Muscle layer of colon (tissue), 2 donors: ENCODE results near the gene CTNNA2.

Source experiments
- H3K27ac ChIP-seq: one replicate; pipeline ENCODE4 v1.7.0; 2013; ENCODE audit warnings: low read depth, mild to moderate bottlenecking, low read length, moderate library complexity
- H3K27me3 ChIP-seq, 2 donors: one replicate each; pipeline ENCODE4 v1.7.0; 2013; ENCODE audit warnings: low read length in 2 of 2, mild to moderate bottlenecking in 2 of 2; ENCODE audit not compliant: insufficient read depth in 2 of 2, control insufficient read depth in 1 of 2
- H3K36me3 ChIP-seq: one replicate; pipeline ENCODE4 v1.7.0; 2013; ENCODE audit warnings: mild to moderate bottlenecking, low read length; ENCODE audit not compliant: insufficient read depth
- H3K4me1 ChIP-seq: one replicate; pipeline ENCODE4 v1.7.0; 2013; ENCODE audit warnings: mild to moderate bottlenecking, low read length; ENCODE audit not compliant: insufficient read depth
- H3K4me3 ChIP-seq, 2 donors: one replicate each; pipeline ENCODE4 v1.7.0; 2013; ENCODE audit warnings: low read length in 2 of 2, low read depth in 1 of 2, mild to moderate bottlenecking in 1 of 2, moderate library complexity in 1 of 2
- H3K9ac ChIP-seq: one replicate; pipeline ENCODE4 v1.7.0; 2013; ENCODE audit warnings: low read length
- H3K9me3 ChIP-seq: one replicate; pipeline ENCODE4 v1.7.0; 2013; ENCODE audit warnings: mild to moderate bottlenecking, low read length
- donor health status: abdominal sarcoma.
- donor health status: Adenocarcinoma of cecum.

Gene CTNNA2

DNA sequence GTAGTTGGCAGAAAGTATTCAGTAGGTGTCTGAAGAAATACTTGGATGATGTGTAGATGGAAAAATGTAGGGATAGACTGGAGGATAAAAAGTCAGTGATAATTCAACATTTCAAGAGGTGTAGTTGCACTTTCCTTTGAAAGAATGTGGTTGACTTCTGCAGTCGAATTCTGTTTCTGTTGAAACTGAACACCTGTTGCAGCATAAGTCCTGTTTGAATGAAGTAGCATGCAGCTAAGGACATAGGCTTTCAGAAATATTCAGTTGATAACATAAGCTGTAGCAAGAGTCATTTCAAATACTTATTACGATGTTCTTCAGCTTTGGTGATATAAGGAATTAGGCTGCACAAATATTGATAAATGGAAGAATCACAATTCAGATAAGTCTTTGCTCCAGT is 1129.6 kb downstream of the CTNNA2 start:
- Histone ChIP-seq H3K4me1 (peaks cover 5% of the 10 kb centered on the region), H3K9ac (no peak overlapping the region), H3K27ac (no peak overlapping the region), H3K4me3 (no peak overlapping the region), H3K27me3 (no peaks in the 10 kb centered on the region), H3K36me3 (no peaks in the 10 kb centered on the region), H3K9me3 (no peaks in the 10 kb centered on the region)

DNA sequence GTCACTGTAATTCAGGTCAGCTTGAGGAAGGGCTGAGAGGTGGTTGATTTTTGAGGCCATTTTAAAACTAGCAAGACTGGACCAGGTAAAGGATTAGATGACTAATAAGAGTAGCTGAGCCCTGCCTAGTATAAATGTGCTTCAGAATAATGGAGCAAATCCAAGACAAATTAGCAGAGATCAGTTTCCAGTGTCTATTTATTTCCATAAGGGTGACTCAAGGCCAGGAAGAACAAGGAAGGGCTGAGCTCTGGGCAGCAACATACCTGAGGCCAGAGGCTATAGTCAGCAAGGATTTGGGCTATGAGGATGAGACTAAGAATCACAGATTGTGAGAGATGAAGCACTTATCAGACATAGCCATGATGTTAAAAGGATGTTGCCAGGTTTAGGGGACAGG is 1130.7 kb downstream of the CTNNA2 start:
- no peaks in the 10 kb centered on the region for H3K36me3 ChIP-seq
- H3K9me3 ChIP-seq: no peaks in the 10 kb centered on the region
- H3K27ac ChIP-seq: no peak overlapping the region
- H3K4me1 ChIP-seq: peaks cover under 1% of the 10 kb centered on the region
- H3K9ac ChIP-seq: no peak overlapping the region
- H3K4me3 ChIP-seq: no peak overlapping the region
- no peaks in the 10 kb centered on the region for H3K27me3 ChIP-seq

DNA sequence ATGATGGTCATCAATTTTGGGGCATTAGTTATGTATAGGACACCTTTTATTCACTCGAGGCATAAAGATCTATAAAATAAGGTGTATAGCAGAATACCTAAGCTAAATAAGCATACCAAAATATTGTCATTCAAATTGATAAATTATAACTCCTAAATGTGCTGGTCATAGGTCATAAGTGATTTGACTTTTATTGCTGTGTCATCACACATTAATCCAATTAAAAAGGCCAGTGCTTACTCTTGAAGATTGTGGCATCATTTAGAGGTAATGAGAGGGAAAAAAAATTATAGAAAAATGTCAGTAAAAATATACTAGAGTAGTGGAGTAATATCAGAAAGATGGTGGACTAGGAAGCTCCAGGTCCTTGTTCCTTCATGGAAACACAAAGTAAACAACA is 1138.6 kb downstream of the CTNNA2 start:
- no peak overlapping the region for H3K27ac ChIP-seq
- H3K9me3 ChIP-seq: no peaks in the 10 kb centered on the region
- H3K4me3 ChIP-seq: no peak overlapping the region
- no peaks in the 10 kb centered on the region for H3K4me1 ChIP-seq
- no peaks in the 10 kb centered on the region for H3K27me3 ChIP-seq
- H3K36me3 ChIP-seq: no peaks in the 10 kb centered on the region
- no peak overlapping the region for H3K9ac ChIP-seq

DNA sequence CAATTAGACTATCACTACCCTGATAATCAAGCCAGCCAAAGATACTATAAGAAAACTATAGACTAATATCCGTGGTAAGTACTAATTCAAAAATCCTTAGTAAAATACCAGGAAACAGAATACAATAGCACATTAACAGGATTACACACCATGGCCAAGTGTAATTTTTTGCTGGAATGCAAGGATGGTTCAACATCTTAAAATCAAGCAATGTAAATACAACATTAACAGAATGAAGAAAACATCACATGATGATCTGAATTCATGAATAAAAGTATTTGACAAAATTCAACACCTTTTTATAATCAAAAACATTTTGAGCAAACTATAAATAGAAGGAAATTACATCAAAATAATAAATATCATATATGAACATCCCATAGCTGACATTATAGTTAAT is 1142.4 kb downstream of the CTNNA2 start:
- H3K27me3 ChIP-seq: no peaks in the 10 kb centered on the region
- no peak overlapping the region for H3K4me3 ChIP-seq

DNA sequence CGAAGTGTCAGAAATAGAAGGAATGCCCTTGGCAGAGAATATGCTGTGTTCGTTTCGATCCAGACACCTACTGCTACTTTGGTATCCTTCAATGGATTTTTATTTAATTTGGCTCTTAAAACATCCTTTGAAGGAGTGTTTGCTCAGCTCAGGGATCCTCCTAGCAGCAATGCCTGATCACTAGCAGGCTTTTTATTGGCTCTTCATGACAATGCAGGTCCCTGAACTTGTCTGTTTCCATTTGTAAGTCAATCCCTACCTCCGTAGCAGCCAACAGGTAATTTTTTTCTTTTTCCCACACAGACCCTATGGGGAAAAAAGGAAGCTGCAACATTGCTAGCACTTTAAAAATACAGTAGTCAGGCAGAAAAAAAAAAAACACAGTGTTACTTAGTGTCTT is 1157.9 kb downstream of the CTNNA2 start:
- Histone ChIP-seq H3K27me3 (no peaks in the 10 kb centered on the region), H3K27ac (no peak overlapping the region), H3K4me3 (no peak overlapping the region), H3K9me3 (no peaks in the 10 kb centered on the region), H3K9ac (no peak overlapping the region), H3K36me3 (no peaks in the 10 kb centered on the region), H3K4me1 (no peaks in the 10 kb centered on the region)

More for the DNA sequence above, 1142.4 kb downstream of the CTNNA2 start:
- no peak overlapping the region for H3K27ac ChIP-seq
- H3K4me1 ChIP-seq: no peaks in the 10 kb centered on the region
- H3K9ac ChIP-seq: no peak overlapping the region
- H3K36me3 ChIP-seq: no peaks in the 10 kb centered on the region
- no peaks in the 10 kb centered on the region for H3K9me3 ChIP-seq

DNA sequence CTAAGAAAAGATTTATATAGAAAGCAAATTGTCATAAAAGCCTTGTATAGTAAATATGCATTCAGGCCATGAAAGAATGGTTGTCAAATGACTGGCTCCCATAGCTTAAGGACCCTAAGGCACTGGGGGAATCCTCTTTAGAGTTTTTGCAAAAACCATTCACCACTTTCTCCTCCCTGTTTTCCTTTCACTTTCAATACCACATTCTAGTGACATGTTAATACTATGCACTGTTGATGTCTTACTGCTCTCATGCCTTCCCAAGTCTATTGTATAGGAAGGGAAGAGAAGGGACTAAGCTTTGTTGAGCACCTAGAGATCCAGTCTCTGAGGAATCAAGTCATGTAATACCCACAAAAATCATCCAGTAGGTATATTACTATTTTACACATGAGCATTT is 1174.7 kb downstream of the CTNNA2 start:
- Histone ChIP-seq H3K9ac (no peak overlapping the region), H3K9me3 (no peaks in the 10 kb centered on the region), H3K36me3 (no peaks in the 10 kb centered on the region), H3K4me1 (no peaks in the 10 kb centered on the region), H3K27ac (no peak overlapping the region), H3K27me3 (no peaks in the 10 kb centered on the region), H3K4me3 (no peak overlapping the region)

DNA sequence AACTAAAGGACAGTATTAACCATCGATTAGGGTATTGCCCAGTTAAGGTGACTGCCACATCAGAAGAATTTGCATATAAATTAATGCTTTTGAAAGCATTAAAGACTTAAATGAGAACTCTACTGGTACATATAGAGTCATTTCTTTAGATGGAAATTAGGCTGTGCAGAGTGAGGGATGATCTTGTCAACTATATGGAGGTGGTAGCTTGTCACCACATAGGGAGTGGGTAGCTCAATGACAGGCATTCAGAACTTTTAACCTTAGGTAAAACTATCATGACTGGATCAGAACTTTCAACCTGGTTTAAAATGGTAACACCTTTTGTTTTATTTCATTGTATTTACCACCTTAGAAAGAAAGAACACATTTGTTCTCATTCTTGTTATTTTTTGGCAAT is 1176.3 kb downstream of the CTNNA2 start:
- Histone ChIP-seq H3K9me3 (no peaks in the 10 kb centered on the region), H3K36me3 (no peaks in the 10 kb centered on the region), H3K9ac (no peak overlapping the region), H3K4me1 (no peaks in the 10 kb centered on the region), H3K4me3 (no peak overlapping the region), H3K27me3 (no peaks in the 10 kb centered on the region), H3K27ac (no peak overlapping the region)
